ENCODE data around the gene GOLGA3.

Gene GOLGA3

DNA sequence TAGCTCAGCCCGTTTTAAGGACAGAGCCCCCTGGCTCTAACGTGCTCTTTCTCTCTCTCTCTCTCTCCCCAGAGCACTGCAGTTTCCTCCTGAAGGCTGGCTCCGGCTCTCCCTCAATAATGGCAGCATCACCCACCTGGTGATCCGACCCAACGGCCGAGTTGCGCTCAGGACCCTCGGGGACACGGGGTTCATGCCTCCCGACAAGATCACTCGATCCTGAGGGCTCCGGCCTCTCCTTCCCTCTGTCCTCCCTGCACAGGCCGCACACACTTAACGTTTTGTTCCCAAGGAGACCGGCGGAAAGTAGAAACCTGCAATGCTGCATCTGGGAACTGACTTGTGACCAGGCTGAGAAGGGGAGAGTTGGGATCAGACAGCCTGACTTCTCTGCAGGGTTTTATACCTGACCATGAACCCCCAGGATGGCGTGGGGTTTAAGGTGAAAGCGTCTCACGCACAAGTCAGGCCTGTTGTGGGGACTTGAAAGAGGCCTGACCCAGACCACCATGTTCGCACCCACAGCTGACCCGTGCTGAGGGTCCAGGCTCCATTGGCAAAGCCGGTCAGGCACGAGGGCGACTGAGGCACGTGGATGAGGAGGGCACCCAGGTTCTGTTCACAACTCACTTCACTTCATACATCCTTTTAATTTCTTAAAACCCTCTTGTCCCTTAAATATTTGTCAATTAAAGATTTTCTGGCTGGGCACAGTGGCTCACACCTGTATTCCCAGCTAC is 107.9 kb downstream of the GOLGA3 start:
- Histone ChIP-seq H3K4me1 (ENCODE audit: control insufficient read depth, insufficient read depth, low read length) (no peaks in the 10 kb centered on the region), H3K27ac (ENCODE audit: low read length) (no peak overlapping the region), H3K9me3 (ENCODE audit: control insufficient read depth in 2 of 2, low read length in 2 of 2) (no peaks in the 10 kb centered on the region), H3K27me3 (ENCODE audit: control insufficient read depth in 1 of 2, insufficient read depth in 2 of 2, low read length in 2 of 2) (no peaks in the 10 kb centered on the region), H3K36me3 (ENCODE audit: control insufficient read depth in 2 of 2, insufficient read depth in 2 of 2, low read length in 2 of 2) (peaks cover 41 to 48% of the 10 kb centered on the region in 2 donors), H3K9ac (ENCODE audit: low read length in 2 of 2) (no peak overlapping the region), H3K4me3 (ENCODE audit: low read length in 2 of 2) (no peak overlapping the region)

DNA sequence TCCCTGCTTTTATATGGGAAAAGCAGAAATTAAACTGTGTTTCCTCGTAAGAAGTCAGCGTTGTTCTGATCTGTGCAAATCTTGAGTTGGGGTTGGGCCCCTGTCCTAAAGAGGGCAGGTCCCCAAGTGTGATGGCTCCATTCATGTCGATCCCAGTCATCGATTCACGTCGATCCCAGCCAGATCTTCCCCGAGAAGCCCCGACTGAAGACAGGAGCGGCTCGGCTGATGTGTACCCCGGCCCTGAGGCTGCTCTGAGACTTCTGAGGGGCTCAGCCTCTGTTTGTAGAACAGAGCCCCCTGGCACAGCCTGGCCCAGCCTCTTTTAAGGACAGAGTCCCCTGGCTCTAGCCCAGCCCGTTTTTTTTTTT is 108.7 kb downstream of the GOLGA3 start:
- Histone ChIP-seq H3K4me3 (ENCODE audit: low read length in 2 of 2) (no peak overlapping the region), H3K27me3 (ENCODE audit: control insufficient read depth in 1 of 2, insufficient read depth in 2 of 2, low read length in 2 of 2) (no peaks in the 10 kb centered on the region), H3K27ac (ENCODE audit: low read length) (no peak overlapping the region), H3K4me1 (ENCODE audit: control insufficient read depth, insufficient read depth, low read length) (no peaks in the 10 kb centered on the region), H3K9ac (ENCODE audit: low read length in 2 of 2) (no peak overlapping the region), H3K9me3 (ENCODE audit: control insufficient read depth in 2 of 2, low read length in 2 of 2) (no peaks in the 10 kb centered on the region), H3K36me3 (ENCODE audit: control insufficient read depth in 2 of 2, insufficient read depth in 2 of 2, low read length in 2 of 2) (peaks cover 36 to 44% of the 10 kb centered on the region in 2 donors)

DNA sequence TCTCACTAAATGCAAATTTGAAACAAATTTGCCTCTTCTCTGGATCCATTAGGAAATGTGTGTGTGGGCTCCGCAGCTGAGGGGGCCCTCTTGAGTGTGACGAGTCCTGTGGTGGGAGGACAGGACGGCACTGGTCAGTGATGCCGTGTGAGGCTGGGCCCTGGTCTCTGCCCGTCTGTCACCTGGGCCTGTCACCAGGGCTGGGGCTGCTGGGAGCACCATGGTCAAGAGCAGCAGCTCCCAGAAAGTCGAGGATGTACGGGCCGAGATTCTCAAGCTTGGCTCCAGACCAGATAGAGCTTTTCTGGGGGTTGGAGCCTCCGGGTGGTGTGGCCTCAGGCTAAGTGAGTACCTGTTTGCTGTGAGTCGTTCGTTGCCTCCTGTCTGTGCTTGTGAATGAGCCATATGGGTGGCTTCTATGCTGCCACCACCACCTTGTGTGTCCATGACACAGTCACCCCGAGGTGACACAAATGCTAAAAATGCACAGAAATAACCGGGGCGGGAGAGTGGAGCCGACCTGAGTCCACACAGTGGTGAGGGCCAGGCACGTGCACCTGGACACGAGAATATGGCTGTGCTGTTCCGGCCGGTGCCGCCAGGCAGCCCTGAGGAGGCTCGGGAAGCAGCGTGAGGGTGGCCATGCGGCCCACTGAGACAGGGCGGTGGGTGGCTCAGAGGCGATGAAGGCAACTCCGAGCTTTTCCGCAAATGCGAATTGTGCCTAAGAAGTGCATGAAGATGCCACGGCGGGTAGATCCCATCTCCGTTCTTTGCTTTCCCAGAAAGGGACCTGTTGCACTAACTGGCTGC is 109.3 kb downstream of the GOLGA3 start:
- Histone ChIP-seq H3K27me3 (ENCODE audit: control insufficient read depth in 1 of 2, insufficient read depth in 2 of 2, low read length in 2 of 2) (no peaks in the 10 kb centered on the region), H3K4me3 (ENCODE audit: low read length in 2 of 2) (no peak overlapping the region), H3K9me3 (ENCODE audit: control insufficient read depth in 2 of 2, low read length in 2 of 2) (no peaks in the 10 kb centered on the region), H3K27ac (ENCODE audit: low read length) (no peak overlapping the region), H3K4me1 (ENCODE audit: control insufficient read depth, insufficient read depth, low read length) (no peaks in the 10 kb centered on the region), H3K9ac (ENCODE audit: low read length in 2 of 2) (no peak overlapping the region), H3K36me3 (ENCODE audit: control insufficient read depth in 2 of 2, insufficient read depth in 2 of 2, low read length in 2 of 2) (peaks cover 37 to 41% of the 10 kb centered on the region in 2 donors)
